ENCODE measurements around the gene CEBPG.

DNA sequence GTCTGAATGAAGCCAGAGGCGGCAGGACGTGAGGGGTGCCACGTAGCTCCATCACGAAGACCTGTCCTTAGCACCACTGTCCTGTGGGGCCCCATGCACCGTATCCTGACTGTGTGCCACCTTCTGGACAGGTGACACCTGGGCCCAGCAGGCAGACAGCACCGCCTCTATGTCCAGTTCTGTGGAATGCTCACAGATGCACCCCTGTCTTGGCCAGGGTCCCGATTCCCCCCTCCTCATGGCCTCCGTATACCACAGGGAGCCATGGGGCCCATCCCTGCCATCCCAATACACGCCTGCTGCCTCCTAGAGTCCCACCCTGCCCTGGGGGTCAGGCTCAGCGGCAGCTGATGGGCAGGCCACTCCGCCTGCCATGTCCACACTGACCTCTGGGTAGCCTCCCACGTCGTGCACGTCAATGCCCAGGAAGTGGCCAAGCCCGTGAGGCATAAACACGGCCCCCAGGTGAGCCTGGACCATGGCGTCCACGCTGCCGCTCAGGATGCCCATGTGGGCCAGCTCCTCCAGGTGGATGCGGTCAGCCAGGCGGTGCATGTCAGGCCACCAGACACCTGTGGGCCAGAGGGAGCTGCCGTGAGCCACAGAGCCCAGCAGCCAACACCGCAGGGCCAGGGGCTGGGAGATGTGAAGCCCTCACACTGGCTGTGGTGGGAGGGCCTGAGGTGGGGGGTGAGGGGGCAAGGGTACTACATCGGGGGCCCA, 17.6 kb downstream of the CEBPG start:
- TF ChIP-seq, protein P1, sequence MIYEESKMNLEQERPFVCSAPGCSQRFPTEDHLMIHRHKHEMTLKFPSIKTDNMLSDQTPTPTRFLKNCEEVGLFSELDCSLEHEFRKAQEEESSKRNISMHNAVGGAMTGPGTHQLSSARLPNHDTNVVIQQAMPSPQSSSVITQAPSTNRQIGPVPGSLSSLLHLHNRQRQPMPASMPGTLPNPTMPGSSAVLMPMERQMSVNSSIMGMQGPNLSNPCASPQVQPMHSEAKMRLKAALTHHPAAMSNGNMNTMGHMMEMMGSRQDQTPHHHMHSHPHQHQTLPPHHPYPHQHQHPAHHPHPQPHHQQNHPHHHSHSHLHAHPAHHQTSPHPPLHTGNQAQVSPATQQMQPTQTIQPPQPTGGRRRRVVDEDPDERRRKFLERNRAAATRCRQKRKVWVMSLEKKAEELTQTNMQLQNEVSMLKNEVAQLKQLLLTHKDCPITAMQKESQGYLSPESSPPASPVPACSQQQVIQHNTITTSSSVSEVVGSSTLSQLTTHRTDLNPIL (CRISPR knock-in tag; IDR thresholded peaks at IDR 0.05; ENCODE audit: low read depth) = no peak
- TF ChIP-seq, protein P2, sequence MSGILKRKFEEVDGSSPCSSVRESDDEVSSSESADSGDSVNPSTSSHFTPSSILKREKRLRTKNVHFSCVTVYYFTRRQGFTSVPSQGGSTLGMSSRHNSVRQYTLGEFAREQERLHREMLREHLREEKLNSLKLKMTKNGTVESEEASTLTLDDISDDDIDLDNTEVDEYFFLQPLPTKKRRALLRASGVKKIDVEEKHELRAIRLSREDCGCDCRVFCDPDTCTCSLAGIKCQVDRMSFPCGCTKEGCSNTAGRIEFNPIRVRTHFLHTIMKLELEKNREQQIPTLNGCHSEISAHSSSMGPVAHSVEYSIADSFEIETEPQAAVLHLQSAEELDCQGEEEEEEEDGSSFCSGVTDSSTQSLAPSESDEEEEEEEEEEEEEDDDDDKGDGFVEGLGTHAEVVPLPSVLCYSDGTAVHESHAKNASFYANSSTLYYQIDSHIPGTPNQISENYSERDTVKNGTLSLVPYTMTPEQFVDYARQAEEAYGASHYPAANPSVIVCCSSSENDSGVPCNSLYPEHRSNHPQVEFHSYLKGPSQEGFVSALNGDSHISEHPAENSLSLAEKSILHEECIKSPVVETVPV (CRISPR knock-in tag; IDR thresholded peaks at IDR 0.05) = no peak
- TF ChIP-seq ZFP3 (CRISPR knock-in tag; IDR thresholded peaks at IDR 0.05) = no peak
- no peak for TF ChIP-seq ARNTL (CRISPR knock-in tag; IDR thresholded peaks at IDR 0.05; ENCODE audit: borderline replicate concordance, low read depth)
- TF ChIP-seq PPARA (CRISPR knock-in tag; IDR thresholded peaks at IDR 0.05; ENCODE audit: borderline replicate concordance) = no peak
- TF ChIP-seq OSR1 (CRISPR knock-in tag; IDR thresholded peaks at IDR 0.05) = no peak

Measured in SK-N-SH treated with all-trans-retinoic acid at 6 μM for 48 hours (cell line).